Measurements from ENCODE around the gene SNAI3.
A peak's percentile ranks its signal among the peaks of the same experiment; 100 is the strongest.

SNAI3 gene

DNA sequence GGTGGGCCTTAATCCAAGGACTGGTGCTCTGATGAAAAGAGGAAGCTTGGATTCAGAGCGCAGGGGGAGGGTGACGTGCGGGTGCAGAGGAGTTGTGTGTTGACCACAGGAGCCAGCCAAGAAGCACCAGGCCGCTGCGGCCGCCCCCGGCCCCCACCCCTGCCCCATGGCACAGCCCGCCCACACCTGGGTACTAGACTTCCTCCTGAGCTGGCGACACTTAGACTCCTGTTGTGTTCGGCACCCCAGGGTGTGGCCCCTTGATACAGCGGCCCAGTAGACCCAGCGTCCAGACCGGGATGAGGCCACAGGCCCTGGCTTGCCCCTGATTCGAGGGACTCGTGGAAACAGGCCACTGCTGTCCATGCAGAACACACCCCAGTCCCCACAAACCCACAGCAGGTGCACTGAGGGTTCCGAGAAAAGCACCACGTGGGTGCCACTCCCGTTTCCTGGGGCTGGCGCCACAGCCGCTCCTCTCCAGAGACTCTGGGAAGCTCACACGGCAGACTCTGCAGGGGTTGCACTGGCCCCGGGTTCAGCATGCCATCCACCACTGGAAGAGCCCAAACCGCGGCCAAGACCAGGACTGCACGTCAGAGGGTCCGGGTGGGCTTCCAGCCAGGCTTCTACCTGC, 5.7 kb upstream of the SNAI3 start:
- peaks cover 17 to 31% (median 23%) of the 10 kb centered on the region in 5 donors for H3K27me3 ChIP-seq (ENCODE audit: control insufficient read depth in 5 of 5, insufficient read depth in 4 of 5, low read length in 5 of 5)
- H3K9ac ChIP-seq (ENCODE audit: low read length in 5 of 5): peak overlapping the region in 1 of 5 donors; percentile 30
- H3K9me3 ChIP-seq (ENCODE audit: control insufficient read depth in 5 of 5, low read length in 5 of 5): no peaks in the 10 kb centered on the region
- no peak overlapping the region for H3K27ac ChIP-seq (ENCODE audit: low read depth, low read length)
- H3K4me3 ChIP-seq (ENCODE audit: low read depth in 1 of 5, low read length in 5 of 5): no peak overlapping the region
- H3K36me3 ChIP-seq (ENCODE audit: control insufficient read depth in 5 of 5, insufficient read depth in 5 of 5, low read length in 5 of 5): peaks cover 0 to 17% (median 12%) of the 10 kb centered on the region in 5 donors
- peaks cover 0 to 13% (median 3%) of the 10 kb centered on the region in 5 donors for H3K4me1 ChIP-seq (ENCODE audit: control insufficient read depth in 5 of 5, insufficient read depth in 5 of 5, low read length in 5 of 5)

GRCh38 chr16:88691129-88691813, 5.0 kb upstream of the SNAI3 start:
- Histone ChIP-seq H3K4me3 (ENCODE audit: low read depth in 1 of 5, low read length in 5 of 5) (no peak overlapping the region), H3K27me3 (ENCODE audit: control insufficient read depth in 5 of 5, insufficient read depth in 4 of 5, low read length in 5 of 5) (peaks cover 17 to 31% (median 24%) of the 10 kb centered on the region in 5 donors), H3K36me3 (ENCODE audit: control insufficient read depth in 5 of 5, insufficient read depth in 5 of 5, low read length in 5 of 5) (peaks cover 0 to 10% (median 6%) of the 10 kb centered on the region in 5 donors), H3K9ac (ENCODE audit: low read length in 5 of 5) (no peak overlapping the region), H3K27ac (ENCODE audit: low read depth, low read length) (no peak overlapping the region), H3K4me1 (ENCODE audit: control insufficient read depth in 5 of 5, insufficient read depth in 5 of 5, low read length in 5 of 5) (peaks cover 0 to 21% (median 11%) of the 10 kb centered on the region in 5 donors), H3K9me3 (ENCODE audit: control insufficient read depth in 5 of 5, low read length in 5 of 5) (no peaks in the 10 kb centered on the region)

- peaks cover 0 to 3% (median 0%) of the 10 kb centered on the region in 5 donors for H3K36me3 ChIP-seq (ENCODE audit: control insufficient read depth in 5 of 5, insufficient read depth in 5 of 5, low read length in 5 of 5)
These were observed 4.2 kb upstream of the SNAI3 start for GRCh38 chr16:88690341-88691128.

DNA sequence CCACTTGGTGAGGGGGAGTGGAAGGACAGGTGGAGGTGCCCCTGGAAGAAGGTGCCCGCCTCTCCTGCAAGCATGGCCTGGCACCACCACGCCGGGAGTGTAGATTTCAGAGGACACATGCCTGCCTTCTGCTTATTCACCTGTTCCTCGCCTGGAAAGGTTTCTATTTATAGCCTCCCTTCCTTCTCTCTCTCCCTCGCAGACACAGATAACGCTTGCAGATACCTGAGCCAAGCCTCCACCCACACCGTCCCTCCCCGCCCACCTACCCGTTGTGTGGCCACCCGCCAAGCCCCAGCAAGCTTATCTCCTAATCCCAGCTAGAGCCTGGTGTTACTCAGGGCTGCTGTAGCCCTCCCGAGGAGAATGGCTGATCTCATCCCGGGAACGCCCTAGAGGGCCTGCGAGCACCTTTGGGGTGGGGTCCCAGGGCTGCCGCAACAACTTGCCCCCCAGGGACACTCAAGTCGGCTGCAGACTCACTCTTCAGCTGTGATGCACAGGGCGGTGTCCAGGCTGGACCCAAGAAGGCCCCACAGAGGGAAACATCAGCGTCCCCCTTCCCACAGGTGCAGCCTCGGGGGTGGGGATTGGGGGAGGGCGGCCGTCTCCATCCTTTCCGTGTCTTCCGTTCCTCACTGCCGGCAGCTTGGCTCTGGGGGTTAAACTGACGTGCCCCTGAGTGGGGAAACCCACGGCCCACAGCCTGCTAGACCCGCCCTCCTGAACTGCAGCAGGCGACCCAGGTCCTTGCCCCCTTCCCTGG, 1.9 kb upstream of the SNAI3 start:
- H3K4me1 ChIP-seq (ENCODE audit: control insufficient read depth in 5 of 5, insufficient read depth in 5 of 5, low read length in 5 of 5): peaks cover 0 to 38% (median 26%) of the 10 kb centered on the region in 5 donors
- no peaks in the 10 kb centered on the region for H3K9me3 ChIP-seq (ENCODE audit: control insufficient read depth in 5 of 5, low read length in 5 of 5)
- H3K4me3 ChIP-seq (ENCODE audit: low read depth in 1 of 5, low read length in 5 of 5): no peak overlapping the region
- peaks cover 19 to 53% (median 39%) of the 10 kb centered on the region in 5 donors for H3K27me3 ChIP-seq (ENCODE audit: control insufficient read depth in 5 of 5, insufficient read depth in 4 of 5, low read length in 5 of 5)
- no peak overlapping the region for H3K9ac ChIP-seq (ENCODE audit: low read length in 5 of 5)
- no peaks in the 10 kb centered on the region for H3K36me3 ChIP-seq (ENCODE audit: control insufficient read depth in 5 of 5, insufficient read depth in 5 of 5, low read length in 5 of 5)
- H3K27ac ChIP-seq (ENCODE audit: low read depth, low read length): no peak overlapping the region

More at GRCh38 chr16:88690341-88691128, 4.2 kb upstream of the SNAI3 start:
- Histone ChIP-seq H3K27me3 (ENCODE audit: control insufficient read depth in 5 of 5, insufficient read depth in 4 of 5, low read length in 5 of 5) (peaks cover 19 to 34% (median 28%) of the 10 kb centered on the region in 5 donors), H3K4me3 (ENCODE audit: low read depth in 1 of 5, low read length in 5 of 5) (no peak overlapping the region), H3K9ac (ENCODE audit: low read length in 5 of 5) (no peak overlapping the region), H3K9me3 (ENCODE audit: control insufficient read depth in 5 of 5, low read length in 5 of 5) (no peaks in the 10 kb centered on the region), H3K27ac (ENCODE audit: low read depth, low read length) (no peak overlapping the region), H3K4me1 (ENCODE audit: control insufficient read depth in 5 of 5, insufficient read depth in 5 of 5, low read length in 5 of 5) (peaks cover 0 to 29% (median 18%) of the 10 kb centered on the region in 5 donors)

DNA sequence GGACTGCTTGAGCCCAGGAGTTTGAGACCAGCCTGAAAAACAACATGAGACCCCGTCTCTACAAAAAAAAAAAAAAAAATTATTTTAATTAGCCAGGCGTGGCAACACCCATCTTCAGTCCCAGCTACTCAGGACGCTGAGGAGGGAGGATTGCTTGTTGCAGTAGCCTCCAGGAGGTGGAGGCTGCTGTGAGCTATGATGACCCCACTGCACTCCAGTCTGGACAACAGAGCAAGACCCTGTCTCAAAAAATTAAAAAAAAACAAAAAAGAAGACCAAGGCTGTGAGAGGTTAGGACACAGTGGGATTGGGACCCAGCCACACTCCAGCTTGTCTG, 1.3 kb upstream of the SNAI3 start:
- Histone ChIP-seq H3K27ac (ENCODE audit: low read depth, low read length) (no peak overlapping the region), H3K9me3 (ENCODE audit: control insufficient read depth in 5 of 5, low read length in 5 of 5) (no peaks in the 10 kb centered on the region), H3K4me1 (ENCODE audit: control insufficient read depth in 5 of 5, insufficient read depth in 5 of 5, low read length in 5 of 5) (peaks cover 0 to 38% (median 26%) of the 10 kb centered on the region in 5 donors), H3K9ac (ENCODE audit: low read length in 5 of 5) (no peak overlapping the region), H3K4me3 (ENCODE audit: low read depth in 1 of 5, low read length in 5 of 5) (no peak overlapping the region), H3K27me3 (ENCODE audit: control insufficient read depth in 5 of 5, insufficient read depth in 4 of 5, low read length in 5 of 5) (peaks cover 19 to 53% (median 39%) of the 10 kb centered on the region in 5 donors), H3K36me3 (ENCODE audit: control insufficient read depth in 5 of 5, insufficient read depth in 5 of 5, low read length in 5 of 5) (no peaks in the 10 kb centered on the region)

DNA sequence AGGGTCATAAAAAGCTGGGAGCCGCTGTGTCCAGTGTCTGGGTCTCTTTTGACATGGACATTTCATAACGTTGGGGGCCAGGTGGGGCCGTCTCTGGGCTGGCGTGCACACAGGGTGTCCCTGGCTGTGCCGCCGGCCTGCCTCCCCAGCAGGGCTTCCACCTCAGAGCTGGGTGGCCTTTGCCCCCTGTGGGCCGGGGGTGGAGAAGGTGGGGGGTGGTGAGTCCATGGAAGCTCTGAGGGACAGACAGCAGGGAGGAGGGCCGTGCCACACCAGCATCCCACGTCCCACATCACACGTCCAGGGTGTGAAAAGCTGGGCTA, 908 bp upstream of the SNAI3 start:
- Histone ChIP-seq H3K27ac (ENCODE audit: low read depth, low read length) (no peak overlapping the region), H3K9me3 (ENCODE audit: control insufficient read depth in 5 of 5, low read length in 5 of 5) (no peaks in the 10 kb centered on the region), H3K9ac (ENCODE audit: low read length in 5 of 5) (no peak overlapping the region), H3K4me1 (ENCODE audit: control insufficient read depth in 5 of 5, insufficient read depth in 5 of 5, low read length in 5 of 5) (peaks cover 0 to 38% (median 26%) of the 10 kb centered on the region in 5 donors), H3K4me3 (ENCODE audit: low read depth in 1 of 5, low read length in 5 of 5) (no peak overlapping the region), H3K36me3 (ENCODE audit: control insufficient read depth in 5 of 5, insufficient read depth in 5 of 5, low read length in 5 of 5) (no peaks in the 10 kb centered on the region), H3K27me3 (ENCODE audit: control insufficient read depth in 5 of 5, insufficient read depth in 4 of 5, low read length in 5 of 5) (peaks cover 17 to 52% (median 40%) of the 10 kb centered on the region in 5 donors)

GRCh38 chr16:88686062-88686438, 257 bp downstream of the SNAI3 start:
- peaks cover 0 to 40% (median 34%) of the 10 kb centered on the region in 5 donors for H3K4me1 ChIP-seq (ENCODE audit: control insufficient read depth in 5 of 5, insufficient read depth in 5 of 5, low read length in 5 of 5)
- H3K9me3 ChIP-seq (ENCODE audit: control insufficient read depth in 5 of 5, low read length in 5 of 5): no peaks in the 10 kb centered on the region
- H3K4me3 ChIP-seq (ENCODE audit: low read depth in 1 of 5, low read length in 5 of 5): peak overlapping the region in 4 of 5 donors; percentile 47 to 68 (median 57)
- peak overlapping the region in 2 of 5 donors; percentile 39 to 41 for H3K9ac ChIP-seq (ENCODE audit: low read length in 5 of 5)
- peaks cover 20 to 59% (median 48%) of the 10 kb centered on the region in 5 donors for H3K27me3 ChIP-seq (ENCODE audit: control insufficient read depth in 5 of 5, insufficient read depth in 4 of 5, low read length in 5 of 5)
- no peaks in the 10 kb centered on the region for H3K36me3 ChIP-seq (ENCODE audit: control insufficient read depth in 5 of 5, insufficient read depth in 5 of 5, low read length in 5 of 5)
- no peak overlapping the region for H3K27ac ChIP-seq (ENCODE audit: low read depth, low read length)

DNA sequence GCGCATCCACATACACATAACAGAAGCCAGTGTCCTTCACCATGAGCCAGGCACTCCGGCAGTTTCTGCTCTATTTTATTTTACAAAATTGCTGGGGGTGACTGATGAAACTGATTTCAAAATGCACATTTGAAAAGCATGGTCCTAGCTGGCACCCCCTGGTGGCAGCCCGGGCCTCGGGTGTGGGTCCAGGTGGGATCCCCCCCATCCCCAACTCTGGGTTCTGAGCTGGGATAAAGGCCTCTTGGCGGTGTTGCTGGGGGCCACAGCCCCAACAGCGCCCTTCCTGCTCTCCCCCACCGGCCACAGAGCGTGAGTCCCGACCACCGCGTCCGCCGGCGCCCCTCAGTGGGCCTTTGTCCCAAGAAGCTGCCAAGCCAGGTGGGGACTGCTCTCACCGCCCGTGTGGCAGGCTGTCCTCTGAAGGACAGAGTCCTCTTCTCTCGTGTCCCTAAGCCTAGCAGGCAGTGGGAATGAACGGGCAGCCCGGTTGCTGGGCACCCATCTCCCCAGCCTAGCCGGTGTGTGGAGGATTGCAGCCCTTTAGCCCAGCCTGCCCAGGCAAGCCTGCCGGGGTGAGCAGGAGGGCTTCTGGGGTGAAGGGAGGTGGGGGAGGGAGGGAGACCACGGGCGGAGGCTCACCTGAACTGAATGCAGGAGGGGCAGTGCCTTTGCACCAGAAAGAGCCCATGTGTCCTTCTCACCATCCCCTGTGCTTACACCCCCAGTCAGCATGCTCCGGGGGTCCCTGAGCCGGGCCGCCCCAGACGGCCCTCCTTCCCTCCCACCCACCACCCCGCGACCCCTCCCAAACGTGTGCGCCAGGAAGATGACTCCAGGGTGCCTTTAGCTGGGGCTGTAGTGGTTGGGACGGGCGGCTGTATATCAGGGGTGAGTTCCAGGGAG, 898 bp downstream of the SNAI3 start:
- Histone ChIP-seq H3K27me3 (ENCODE audit: control insufficient read depth in 5 of 5, insufficient read depth in 4 of 5, low read length in 5 of 5) (peaks cover 21 to 60% (median 44%) of the 10 kb centered on the region in 5 donors), H3K27ac (ENCODE audit: low read depth, low read length) (no peak overlapping the region), H3K36me3 (ENCODE audit: control insufficient read depth in 5 of 5, insufficient read depth in 5 of 5, low read length in 5 of 5) (no peaks in the 10 kb centered on the region), H3K9me3 (ENCODE audit: control insufficient read depth in 5 of 5, low read length in 5 of 5) (no peaks in the 10 kb centered on the region), H3K4me3 (ENCODE audit: low read depth in 1 of 5, low read length in 5 of 5) (peak overlapping the region in 3 of 5 donors; percentile 53 to 68 (median 61)), H3K9ac (ENCODE audit: low read length in 5 of 5) (peak overlapping the region in 3 of 5 donors; percentile 30 to 41 (median 39)), H3K4me1 (ENCODE audit: control insufficient read depth in 5 of 5, insufficient read depth in 5 of 5, low read length in 5 of 5) (peaks cover 0 to 42% (median 34%) of the 10 kb centered on the region in 5 donors)
